Spleen (tissue), 11 donors: ENCODE measurements around the gene RPL14. TPM values are rescaled to one million over a fixed set of nuclear protein-coding genes. Genes with fewer than 3 reads are reported as not detected.

ENCODE experiments used
- DNase-seq: peaks from one replicate; pipeline ENCODE4 v3.0.0-alpha.2; 2020
- H3K27ac ChIP-seq, 8 donors: fragments of 200-600 bp; sonication (generic) in 7 of 8; 1 replicate in 4 of 8; 2 replicates in 4 of 8; pipeline versions ENCODE4 v1.5.0 to v1.8.0; 2016 to 2021; ENCODE audit warnings: inconsistent platforms in 4 of 8, mild to moderate bottlenecking in 4 of 8, moderate library complexity in 1 of 8
- H3K27me3 ChIP-seq, 7 donors: fragments of 200-600 bp; sonication (generic) in 6 of 7; replicated peaks in 1 of 7; 1 replicate in 4 of 7; 2 replicates in 3 of 7; pipeline versions ENCODE4 v1.5.0 to v1.8.0; 2016 to 2021; ENCODE audit warnings: inconsistent platforms in 3 of 7, mild to moderate bottlenecking in 1 of 7
- H3K36me3 ChIP-seq, 6 donors: fragments of 200-600 bp; sonication (generic) in 5 of 6; 1 replicate in 4 of 6; 2 replicates in 2 of 6; pipeline versions ENCODE4 v1.5.0 to v1.8.0; 2016 to 2021; ENCODE audit warnings: inconsistent platforms in 2 of 6
- H3K4me1 ChIP-seq, 6 donors: fragments of 200-600 bp; sonication (generic) in 5 of 6; 1 replicate in 3 of 6; 2 replicates in 3 of 6; pipeline versions ENCODE4 v1.5.0 to v1.8.0; 2016 to 2021; ENCODE audit warnings: inconsistent platforms in 3 of 6
- H3K4me3 ChIP-seq, 8 donors: fragments of 200-600 bp; sonication (generic) in 7 of 8; 1 replicate in 4 of 8; 2 replicates in 4 of 8; pipeline versions ENCODE4 v1.5.0 to v1.8.0; 2016 to 2021; ENCODE audit warnings: inconsistent platforms in 4 of 8, mild to moderate bottlenecking in 4 of 8, moderate library complexity in 2 of 8
- H3K9me3 ChIP-seq, 8 donors: fragments of 200-600 bp; sonication (generic) in 7 of 8; 1 replicate in 4 of 8; 2 replicates in 4 of 8; pipeline versions ENCODE4 v1.5.0 to v1.8.0; 2016 to 2021; ENCODE audit warnings: inconsistent platforms in 4 of 8
- CTCF ChIP-seq, 11 experiments: fragments of 200-600 bp in 7 of 11; fragments of 450-650 bp in 4 of 11; sonication (generic) in 4 of 11; IDR thresholded peaks in 8 of 11; conservative IDR thresholded peaks in 3 of 11; 1 replicate in 7 of 11; 2 replicates in 4 of 11; pipeline versions ENCODE4 v1.4.0 to v1.8.0; 2016 to 2021; ENCODE audit warnings: antibody characterized with exemption in 11 of 11, inconsistent platforms in 4 of 11, mild to moderate bottlenecking in 1 of 11
- POLR2A ChIP-seq, 3 donors: fragments of 450-650 bp; IDR thresholded peaks; one replicate each; pipeline ENCODE4 v1.5.1; 2017; ENCODE audit warnings: antibody characterized with exemption in 3 of 3, mild to moderate bottlenecking in 1 of 3
- POLR2AphosphoS5 ChIP-seq, 3 donors: sonication (generic); formaldehyde crosslinking; IDR thresholded peaks; one replicate each; pipeline ENCODE4 v1.5.1; 2017; ENCODE audit warnings: antibody characterized with exemption in 3 of 3
- WGBS, 5 donors: extraction: QIAGEN DNeasy Blood & Tissue Kit in 3 of 5; methylation state at CpG; one replicate each; pipeline versions ENCODE4 v1.1.5 to v1.1.7; 2013 to 2018; 5-methylcytosine and 5-hydroxymethylcytosine counted together
- intact Hi-C: fragments of 100-400 bp; cut with DNase I; formaldehyde crosslinking; loops from one replicate; pipeline ENCODE4 v1.15.0; 2023; ENCODE audit warnings: low total_unique reads
- polyA plus RNA-seq, 3 donors: library from polyadenylated mRNA; stranded (reverse); fragments of 200-250 nt; gene quantifications; one replicate each; pipeline ENCODE4 v1.2.1, GENCODE V29; 2013
- total RNA-seq, 7 donors: library from RNA; depleted of rRNA in 3 of 7; stranded (reverse); fragments of >200 nt in 3 of 7; fragmentation: NEBNext Ultra II Directional in 4 of 7; extraction: Animal tissue kit (Norgen Biotek cat#: 25700) in 4 of 7; gene quantifications; one replicate each; pipeline versions ENCODE4 v1.1.0 to v1.2.1, GENCODE V29; 2016 to 2021
- donor health status: healthy with polysubstance abuse.
- donor health status: DM: no; HTN: no; CAD: no; lungs with moderate emphysema.
- donor health status: DM: no; HTN: no; CAD: no.
- donor health status: Bipolar disorder and iron deficiency.
- donor health status: healthy.
- donor health status: DM: no; HTN: no; CAD: no.
- donor health status: DM: yes; HTN: yes; CAD: no.

Gene RPL14
- total and polyA plus RNA-seq, 10 donors, result 292 to 2,856 (median 1,317) TPM

GRCh38 chr3:40464339-40465110 lies 7.4 kb downstream of the RPL14 start:
- TF ChIP-seq POLR2AphosphoS5 (IDR thresholded peaks at IDR 0.05) (peak in 1 of 3 donors; percentile 26), CTCF (IDR thresholded peaks at IDR 0.05 in 8 of 11, conservative IDR thresholded peaks at IDR 0.05 in 3 of 11) (no peak), POLR2A (IDR thresholded peaks at IDR 0.05) (no peak)
- H3K4me3 ChIP-seq, result no peak overlapping the region
- peaks cover 2 to 82% (median 55%) of the 10 kb centered on the region in 6 donors for H3K36me3 ChIP-seq
- no peaks in the 10 kb centered on the region for H3K27me3 ChIP-seq
- intact Hi-C loops, result no loop called here
- no peak for DNase-seq
- 42 to 57% (median 51%) methylated on average over 8 to 9 of the region's 9 CpGs for WGBS, 5 donors
- H3K27ac ChIP-seq, result peak overlapping the region in 1 of 8 donors; percentile 31
- H3K9me3 ChIP-seq, result no peaks in the 10 kb centered on the region
- H3K4me1 ChIP-seq, result peaks cover 0 to 37% (median 5%) of the 10 kb centered on the region in 6 donors

DNA sequence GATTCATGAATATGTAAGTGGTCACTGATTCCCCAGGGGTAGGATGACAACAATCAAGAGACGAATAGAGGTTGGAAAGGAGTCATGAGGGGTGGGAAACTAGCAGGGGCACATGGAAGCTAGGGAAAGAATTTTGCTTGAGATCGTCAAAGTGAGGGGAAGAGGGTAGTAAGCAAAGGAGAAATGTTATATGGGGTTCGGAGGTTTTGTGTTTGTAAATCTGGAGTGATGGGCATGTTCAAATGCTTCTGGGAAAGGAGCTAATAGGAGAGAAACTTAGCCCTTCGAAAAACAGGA lies 7.9 kb downstream of the RPL14 start:
- Histone ChIP-seq H3K27me3 (no peaks in the 10 kb centered on the region), H3K27ac (peak overlapping the region in 1 of 8 donors; percentile 31), H3K36me3 (peaks cover 2 to 77% (median 51%) of the 10 kb centered on the region in 6 donors), H3K4me3 (no peak overlapping the region), H3K9me3 (no peaks in the 10 kb centered on the region), H3K4me1 (peaks cover 0 to 32% (median 3%) of the 10 kb centered on the region in 6 donors)
- 83 to 90% (median 88%) methylated on average over 4 of the region's 4 CpGs for WGBS, 5 donors
- DNase-seq, result no peak
- intact Hi-C loops, result no loop called here
- TF ChIP-seq POLR2AphosphoS5 (IDR thresholded peaks at IDR 0.05), result peak in 1 of 3 donors; percentile 2
- no peak for TF ChIP-seq POLR2A (IDR thresholded peaks at IDR 0.05)

DNA sequence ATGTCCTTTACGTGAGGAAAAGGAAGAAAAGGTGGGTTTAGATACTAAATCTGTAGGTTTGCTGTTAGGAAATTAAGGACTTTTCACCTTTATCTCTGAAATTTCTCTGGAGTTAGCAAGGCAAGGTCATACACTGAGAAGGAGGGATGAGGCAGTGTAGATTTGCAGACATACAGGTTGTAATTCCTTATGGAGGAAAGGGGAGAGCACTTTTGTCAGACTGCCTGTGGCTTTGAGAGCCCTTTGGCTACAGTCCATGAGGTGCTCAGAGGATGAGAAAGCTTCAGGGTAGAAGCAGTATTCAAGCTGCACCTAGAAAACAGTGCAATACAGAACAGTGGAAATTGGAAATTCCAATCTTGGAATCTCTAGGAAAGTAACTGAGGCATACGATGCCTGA lies 8.3 kb downstream of the RPL14 start:
- Histone ChIP-seq H3K27ac (no peak overlapping the region), H3K4me3 (no peak overlapping the region), H3K9me3 (no peaks in the 10 kb centered on the region), H3K4me1 (peaks cover 0 to 28% (median under 1%) of the 10 kb centered on the region in 6 donors), H3K27me3 (no peaks in the 10 kb centered on the region), H3K36me3 (peaks cover 2 to 73% (median 47%) of the 10 kb centered on the region in 6 donors)
- WGBS, 5 donors, result 81 to 92% (median 89%) methylated on average over 2 of the region's 2 CpGs
- intact Hi-C loops, result no loop called here
- DNase-seq, result no peak
- TF ChIP-seq POLR2A (IDR thresholded peaks at IDR 0.05) (no peak), CTCF (IDR thresholded peaks at IDR 0.05 in 8 of 11, conservative IDR thresholded peaks at IDR 0.05 in 3 of 11) (no peak), POLR2AphosphoS5 (IDR thresholded peaks at IDR 0.05) (no peak)

DNA sequence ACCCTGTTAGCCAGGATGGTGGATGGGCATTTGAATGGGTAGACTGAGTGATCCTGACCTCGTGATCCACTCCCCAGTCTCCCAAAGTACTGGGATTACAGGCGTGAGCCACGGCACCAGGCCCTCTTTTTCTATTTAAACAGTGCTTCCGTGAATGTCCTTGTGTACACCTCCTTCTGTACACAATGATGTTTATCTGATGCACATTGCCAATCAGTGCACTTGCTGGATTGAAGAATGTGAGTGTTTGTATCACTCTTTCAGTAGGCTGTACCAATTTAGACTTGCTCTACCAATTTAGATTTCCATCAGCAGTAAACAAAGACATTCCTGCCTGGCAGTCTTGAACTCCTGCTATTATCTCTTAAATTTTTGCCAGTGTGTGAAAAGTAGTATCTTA lies 10.9 kb downstream of the RPL14 start:
- TF ChIP-seq POLR2AphosphoS5 (IDR thresholded peaks at IDR 0.05) (no peak), POLR2A (IDR thresholded peaks at IDR 0.05) (no peak)
- no peak for DNase-seq
- H3K9me3 ChIP-seq, result no peaks in the 10 kb centered on the region
- H3K4me1 ChIP-seq, result peaks cover 0 to 17% (median 0%) of the 10 kb centered on the region in 6 donors
- 91 to 97% (median 94%) methylated on average over 4 of the region's 4 CpGs for WGBS, 5 donors
- H3K27me3 ChIP-seq, result no peaks in the 10 kb centered on the region
- intact Hi-C loops, result no loop called here
- no peak overlapping the region for H3K4me3 ChIP-seq
- peaks cover 0 to 47% (median 21%) of the 10 kb centered on the region in 6 donors for H3K36me3 ChIP-seq
- no peak overlapping the region for H3K27ac ChIP-seq

GRCh38 chr3:40470701-40471100 lies 13.6 kb downstream of the RPL14 start:
- H3K4me1 ChIP-seq, result no peaks in the 10 kb centered on the region
- TF ChIP-seq POLR2AphosphoS5 (IDR thresholded peaks at IDR 0.05) (no peak), POLR2A (IDR thresholded peaks at IDR 0.05) (no peak), CTCF (IDR thresholded peaks at IDR 0.05 in 8 of 11, conservative IDR thresholded peaks at IDR 0.05 in 3 of 11) (no peak)
- H3K9me3 ChIP-seq, result no peaks in the 10 kb centered on the region
- no peaks in the 10 kb centered on the region for H3K27me3 ChIP-seq
- no peak overlapping the region for H3K27ac ChIP-seq
- 91 to 96% (median 93%) methylated on average over 4 of the region's 4 CpGs for WGBS, 5 donors
- no peak overlapping the region for H3K4me3 ChIP-seq
- peaks cover 0 to 20% (median under 1%) of the 10 kb centered on the region in 6 donors for H3K36me3 ChIP-seq
- DNase-seq, result no peak
- intact Hi-C loops, result no loop called here
